Measurements from ENCODE around the gene MSI1. TPM values are rescaled to one million over a fixed set of nuclear protein-coding genes. Genes with fewer than 3 reads are reported as not detected.

MSI1 gene
- total RNA-seq, 2 experiments from 2014 or later, result not detected

- no peak overlapping the region for H3K4me2 ChIP-seq (ENCODE audit: low read length)
- no peaks in the 10 kb centered on the region for H4K20me1 ChIP-seq (ENCODE audit: insufficient read depth, low read length)
- CTCF ChIA-PET (ENCODE audit: unreplicated experiment), result no interaction called here
- no peaks in the 10 kb centered on the region for H3K36me3 ChIP-seq (ENCODE audit: insufficient read depth, low read length)
- TF ChIP-seq EZH2phosphoT487 (IDR thresholded peaks at IDR 0.05; ENCODE audit: borderline replicate concordance, low read depth, low read length), result no peak
- no peaks in the 10 kb centered on the region for H3K9me3 ChIP-seq (ENCODE audit: low read length)
- H3K79me2 ChIP-seq (ENCODE audit: insufficient read depth, low read depth, low read length), result no peaks in the 10 kb centered on the region
- H3K27ac ChIP-seq (ENCODE audit: low read depth, low read length, poor library complexity, severe bottlenecking), result no peak overlapping the region
- POLR2A ChIA-PET, result interaction anchor here (0.6 to 0.7 kb wide), 2 partner anchors 15 to 581 kb away, joined by 3 to 7 read pairs; no protein-coding TSS in a partner anchor
- no peak overlapping the region for H3K4me3 ChIP-seq (ENCODE audit: low read depth, low read length, poor library complexity, severe bottlenecking)
- peaks cover 5% of the 10 kb centered on the region for H3K4me1 ChIP-seq (ENCODE audit: insufficient read depth, low read length, poor library complexity, severe bottlenecking)
- no peaks in the 10 kb centered on the region for H3K9me2 ChIP-seq (ENCODE audit: insufficient read depth, low read length)
- H2AFZ ChIP-seq (ENCODE audit: low read length), result no peak overlapping the region
- no TSS peak for BruUV-seq (replicated peaks)
- intact Hi-C loops (cut with micrococcal nuclease; ENCODE audit: unreplicated experiment), result no loop called here
- DNase-seq (ENCODE audit: low spot score), result no peak
Observed at GRCh38 chr12:120381752-120382419, 12.9 kb upstream of the MSI1 start.

- CTCF ChIA-PET (ENCODE audit: unreplicated experiment), result no interaction called here
- POLR2A ChIA-PET, result no interaction called here
- Histone ChIP-seq H3K4me2 (ENCODE audit: low read length) (no peak overlapping the region), H3K36me3 (ENCODE audit: insufficient read depth, low read length) (no peaks in the 10 kb centered on the region), H3K79me2 (ENCODE audit: insufficient read depth, low read depth, low read length) (no peaks in the 10 kb centered on the region), H3K27ac (ENCODE audit: low read depth, low read length, poor library complexity, severe bottlenecking) (no peak overlapping the region), H3K4me1 (ENCODE audit: insufficient read depth, low read length, poor library complexity, severe bottlenecking) (peaks cover 5% of the 10 kb centered on the region), H3K4me3 (ENCODE audit: low read depth, low read length, poor library complexity, severe bottlenecking) (no peak overlapping the region), H2AFZ (ENCODE audit: low read length) (no peak overlapping the region), H3K9me2 (ENCODE audit: insufficient read depth, low read length) (no peaks in the 10 kb centered on the region), H3K9me3 (ENCODE audit: low read length) (no peaks in the 10 kb centered on the region), H4K20me1 (ENCODE audit: insufficient read depth, low read length) (no peaks in the 10 kb centered on the region)
- TF ChIP-seq EZH2phosphoT487 (IDR thresholded peaks at IDR 0.05; ENCODE audit: borderline replicate concordance, low read depth, low read length) (no peak), CTCF (conservative IDR thresholded peaks at IDR 0.05; ENCODE audit: low read length) (no peak)
- BruUV-seq (replicated peaks), result no TSS peak
- intact Hi-C loops (cut with micrococcal nuclease; ENCODE audit: unreplicated experiment), result no loop called here
- no peak for DNase-seq (ENCODE audit: low spot score)
Observed at GRCh38 chr12:120378036-120378435, 9.1 kb upstream of the MSI1 start.

- Histone ChIP-seq H3K36me3 (ENCODE audit: insufficient read depth, low read length) (no peaks in the 10 kb centered on the region), H3K79me2 (ENCODE audit: insufficient read depth, low read depth, low read length) (no peaks in the 10 kb centered on the region), H3K4me3 (ENCODE audit: low read depth, low read length, poor library complexity, severe bottlenecking) (no peak overlapping the region), H2AFZ (ENCODE audit: low read length) (no peak overlapping the region), H3K9me3 (ENCODE audit: low read length) (no peaks in the 10 kb centered on the region), H3K4me2 (ENCODE audit: low read length) (no peak overlapping the region), H3K27ac (ENCODE audit: low read depth, low read length, poor library complexity, severe bottlenecking) (no peak overlapping the region), H4K20me1 (ENCODE audit: insufficient read depth, low read length) (no peaks in the 10 kb centered on the region), H3K4me1 (ENCODE audit: insufficient read depth, low read length, poor library complexity, severe bottlenecking) (peaks cover 5% of the 10 kb centered on the region), H3K9me2 (ENCODE audit: insufficient read depth, low read length) (no peaks in the 10 kb centered on the region)
- TF ChIP-seq CTCF (conservative IDR thresholded peaks at IDR 0.05; ENCODE audit: low read length) (no peak), EZH2phosphoT487 (IDR thresholded peaks at IDR 0.05; ENCODE audit: borderline replicate concordance, low read depth, low read length) (no peak)
- ChIA-PET POLR2A (no interaction called here), CTCF (ENCODE audit: unreplicated experiment) (no interaction called here)
- intact Hi-C loops (cut with micrococcal nuclease; ENCODE audit: unreplicated experiment), result no loop called here
- BruUV-seq (replicated peaks), result no TSS peak
- DNase-seq (ENCODE audit: low spot score), result no peak
Observed at GRCh38 chr12:120377611-120378010, 8.6 kb upstream of the MSI1 start.

Measured in OCI-LY7 (cell line).